GM12878 (cell line): ENCODE results near the gene CDH1.

Experiments used
- CHD2 ChIP-seq: IDR thresholded peaks from 2 replicates; pipeline ENCODE4 v1.6.1; 2011; ENCODE audit warnings: low read depth, low read length, improper control_type of control experiment, borderline replicate concordance
- SP1 ChIP-seq: IDR thresholded peaks from one replicate; pipeline ENCODE4 v1.6.1; 2011; ENCODE audit warnings: low read depth, low read length
- TF ChIP-seq, protein P1 (sequence below), 3 experiments: IDR thresholded peaks in 2 of 3; conservative IDR thresholded peaks in 1 of 3; 2 replicates each; pipeline ENCODE4 v1.5.1; 2011; ENCODE audit warnings: low read depth in 3 of 3, low read length in 3 of 3, mild to moderate bottlenecking in 3 of 3, control low read depth in 2 of 3, moderate library complexity in 2 of 3, inconsistent platforms in 1 of 3, mixed read lengths in 1 of 3; ENCODE audit not compliant: control insufficient read depth in 2 of 3, insufficient read depth in 1 of 3; ENCODE audit errors: extremely low read depth in 1 of 3
- TF ChIP-seq, protein P2 (sequence below): fragments of 150-350 bp; IDR thresholded peaks from 2 replicates; pipeline ENCODE4 v1.6.1; 2014; ENCODE audit warnings: mild to moderate bottlenecking, low read depth, low read length

DNA sequence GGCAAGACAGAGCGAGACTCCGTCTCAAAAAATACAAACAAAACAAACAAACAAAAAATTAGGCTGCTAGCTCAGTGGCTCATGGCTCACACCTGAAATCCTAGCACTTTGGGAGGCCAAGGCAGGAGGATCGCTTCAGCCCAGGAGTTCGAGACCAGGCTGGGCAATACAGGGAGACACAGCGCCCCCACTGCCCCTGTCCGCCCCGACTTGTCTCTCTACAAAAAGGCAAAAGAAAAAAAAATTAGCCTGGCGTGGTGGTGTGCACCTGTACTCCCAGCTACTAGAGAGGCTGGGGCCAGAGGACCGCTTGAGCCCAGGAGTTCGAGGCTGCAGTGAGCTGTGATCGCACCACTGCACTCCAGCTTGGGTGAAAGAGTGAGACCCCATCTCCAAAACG lies 531 bp upstream of the CDH1 start:
- no peak for TF ChIP-seq CHD2
- TF ChIP-seq SP1: no peak
- TF ChIP-seq, protein P1, sequence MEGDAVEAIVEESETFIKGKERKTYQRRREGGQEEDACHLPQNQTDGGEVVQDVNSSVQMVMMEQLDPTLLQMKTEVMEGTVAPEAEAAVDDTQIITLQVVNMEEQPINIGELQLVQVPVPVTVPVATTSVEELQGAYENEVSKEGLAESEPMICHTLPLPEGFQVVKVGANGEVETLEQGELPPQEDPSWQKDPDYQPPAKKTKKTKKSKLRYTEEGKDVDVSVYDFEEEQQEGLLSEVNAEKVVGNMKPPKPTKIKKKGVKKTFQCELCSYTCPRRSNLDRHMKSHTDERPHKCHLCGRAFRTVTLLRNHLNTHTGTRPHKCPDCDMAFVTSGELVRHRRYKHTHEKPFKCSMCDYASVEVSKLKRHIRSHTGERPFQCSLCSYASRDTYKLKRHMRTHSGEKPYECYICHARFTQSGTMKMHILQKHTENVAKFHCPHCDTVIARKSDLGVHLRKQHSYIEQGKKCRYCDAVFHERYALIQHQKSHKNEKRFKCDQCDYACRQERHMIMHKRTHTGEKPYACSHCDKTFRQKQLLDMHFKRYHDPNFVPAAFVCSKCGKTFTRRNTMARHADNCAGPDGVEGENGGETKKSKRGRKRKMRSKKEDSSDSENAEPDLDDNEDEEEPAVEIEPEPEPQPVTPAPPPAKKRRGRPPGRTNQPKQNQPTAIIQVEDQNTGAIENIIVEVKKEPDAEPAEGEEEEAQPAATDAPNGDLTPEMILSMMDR (IDR thresholded peaks at IDR 0.05 in 2 of 3, conservative IDR thresholded peaks at IDR 0.05 in 1 of 3; ENCODE audit: control insufficient read depth in 2 of 3, extremely low read depth in 1 of 3, insufficient read depth in 1 of 3, low read depth in 3 of 3, low read length in 3 of 3): no peak
- TF ChIP-seq, protein P2, sequence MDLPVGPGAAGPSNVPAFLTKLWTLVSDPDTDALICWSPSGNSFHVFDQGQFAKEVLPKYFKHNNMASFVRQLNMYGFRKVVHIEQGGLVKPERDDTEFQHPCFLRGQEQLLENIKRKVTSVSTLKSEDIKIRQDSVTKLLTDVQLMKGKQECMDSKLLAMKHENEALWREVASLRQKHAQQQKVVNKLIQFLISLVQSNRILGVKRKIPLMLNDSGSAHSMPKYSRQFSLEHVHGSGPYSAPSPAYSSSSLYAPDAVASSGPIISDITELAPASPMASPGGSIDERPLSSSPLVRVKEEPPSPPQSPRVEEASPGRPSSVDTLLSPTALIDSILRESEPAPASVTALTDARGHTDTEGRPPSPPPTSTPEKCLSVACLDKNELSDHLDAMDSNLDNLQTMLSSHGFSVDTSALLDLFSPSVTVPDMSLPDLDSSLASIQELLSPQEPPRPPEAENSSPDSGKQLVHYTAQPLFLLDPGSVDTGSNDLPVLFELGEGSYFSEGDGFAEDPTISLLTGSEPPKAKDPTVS: no peak
